Loucy (cell line): ENCODE results near the gene ZNF717.

Source experiments
- H2AFZ ChIP-seq: fragments of 200-600 bp; sonication (generic); 2 replicates; pipeline ENCODE4 v1.6.0; 2016; ENCODE audit warnings: antibody characterized with exemption, mild to moderate bottlenecking, low read length, moderate library complexity
- H3F3A ChIP-seq: fragments of 200-600 bp; 2 replicates; pipeline ENCODE4 v1.6.0; 2016; ENCODE audit warnings: antibody characterized with exemption, low read depth, mild to moderate bottlenecking
- H3K27me3 ChIP-seq: fragments of 200-600 bp; sonication (generic); 2 replicates; pipeline ENCODE4 v1.6.1; 2014; ENCODE audit warnings: low read length, mild to moderate bottlenecking; ENCODE audit not compliant: insufficient read depth, poor library complexity, severe bottlenecking
- H3K36me3 ChIP-seq: fragments of 200-600 bp; sonication (generic); 2 replicates; pipeline ENCODE4 v1.6.1; 2016; ENCODE audit warnings: low read length; ENCODE audit not compliant: insufficient read depth
- H3K4me1 ChIP-seq: fragments of 200-600 bp; sonication (generic); 2 replicates; pipeline ENCODE4 v1.5.1; 2014; ENCODE audit warnings: low read length, mild to moderate bottlenecking; ENCODE audit not compliant: insufficient read depth, poor library complexity, severe bottlenecking
- H3K4me2 ChIP-seq: fragments of 200-600 bp; sonication (generic); 2 replicates; pipeline ENCODE4 v1.6.0; 2014; ENCODE audit warnings: antibody characterized with exemption, low read length, low read depth, mild to moderate bottlenecking; ENCODE audit not compliant: poor library complexity, severe bottlenecking
- H3K4me3 ChIP-seq: fragments of 200-600 bp; sonication (generic); 2 replicates; pipeline ENCODE4 v1.5.1; 2014; ENCODE audit warnings: low read length, mild to moderate bottlenecking, mixed read lengths; ENCODE audit not compliant: poor library complexity, severe bottlenecking
- H3K79me2 ChIP-seq: fragments of 200-600 bp; sonication (generic); 2 replicates; pipeline ENCODE4 v1.6.1; 2014; ENCODE audit warnings: low read length; ENCODE audit not compliant: insufficient read depth
- H3K9ac ChIP-seq: fragments of 200-600 bp; sonication (generic); 2 replicates; pipeline ENCODE4 v1.6.0; 2014; ENCODE audit warnings: mild to moderate bottlenecking, low read depth, low read length, moderate library complexity; ENCODE audit not compliant: poor library complexity, severe bottlenecking
- H3K9me2 ChIP-seq: fragments of 200-600 bp; sonication (generic); replicated peaks from 2 replicates; pipeline ENCODE4 v1.6.1; 2016; ENCODE audit warnings: low read depth, low read length, mixed read lengths
- H3K9me3 ChIP-seq: fragments of 200-600 bp; sonication (generic); 2 replicates; pipeline ENCODE4 v1.6.1; 2014; ENCODE audit warnings: mild to moderate bottlenecking, antibody characterized with exemption, low read length, low read depth; ENCODE audit not compliant: insufficient read depth
- H4K20me1 ChIP-seq: fragments of 200-600 bp; sonication (generic); 2 replicates; pipeline ENCODE4 v1.6.0; 2014; ENCODE audit warnings: antibody characterized with exemption, low read length, mild to moderate bottlenecking; ENCODE audit not compliant: insufficient read depth, poor library complexity, severe bottlenecking
- CTCF ChIP-seq: fragments of 200-600 bp; sonication (generic); conservative IDR thresholded peaks from 2 replicates; pipeline ENCODE4 v1.5.1; 2014; ENCODE audit warnings: mild to moderate bottlenecking, antibody characterized with exemption, low read length
- EZH2phosphoT487 ChIP-seq: fragments of 200-600 bp; IDR thresholded peaks from 2 replicates; pipeline ENCODE4 v1.6.1; 2018; ENCODE audit warnings: antibody characterized with exemption, mild to moderate bottlenecking, moderate library complexity, borderline replicate concordance

The ZNF717 gene

GRCh38 chr3:75692061-75692460 is 93.3 kb downstream of the ZNF717 start:
- no peaks in the 10 kb centered on the region for H3K79me2 ChIP-seq
- TF ChIP-seq CTCF (no peak), EZH2phosphoT487 (no peak)
- H2AFZ ChIP-seq, result no peak overlapping the region
- H3K9ac ChIP-seq, result no peak overlapping the region
- H4K20me1 ChIP-seq, result no peaks in the 10 kb centered on the region
- H3K4me2 ChIP-seq, result no peak overlapping the region
- H3K27me3 ChIP-seq, result no peaks in the 10 kb centered on the region
- no peaks in the 10 kb centered on the region for H3F3A ChIP-seq
- no peaks in the 10 kb centered on the region; the same call in 1 of the 2 replicates for H3K9me3 ChIP-seq
- no peaks in the 10 kb centered on the region for H3K36me3 ChIP-seq
- no peak overlapping the region for H3K4me3 ChIP-seq
- H3K9me2 ChIP-seq, result no peaks in the 10 kb centered on the region
- no peaks in the 10 kb centered on the region for H3K4me1 ChIP-seq

GRCh38 chr3:75687323-75687722 is 98.0 kb downstream of the ZNF717 start:
- Histone ChIP-seq H4K20me1 (no peaks in the 10 kb centered on the region), H3K4me1 (no peaks in the 10 kb centered on the region), H2AFZ (no peak overlapping the region), H3K36me3 (no peaks in the 10 kb centered on the region), H3K9ac (no peak overlapping the region), H3K4me3 (no peak overlapping the region), H3K79me2 (no peaks in the 10 kb centered on the region), H3K27me3 (no peaks in the 10 kb centered on the region), H3F3A (no peaks in the 10 kb centered on the region), H3K4me2 (no peak overlapping the region), H3K9me2 (no peaks in the 10 kb centered on the region), H3K9me3 (no peaks in the 10 kb centered on the region; the same call in 1 of the 2 replicates)
- TF ChIP-seq EZH2phosphoT487 (no peak), CTCF (no peak)
